Left renal cortex interstitium (tissue), 4 donors: ENCODE measurements around the gene UBL7. TPM values are rescaled to one million over a fixed set of nuclear protein-coding genes. Genes with fewer than 3 reads are reported as not detected.

ENCODE experiments used
- DNase-seq, 4 donors: peaks; one replicate each; pipeline ENCODE4 v3.0.0-alpha.2; 2013; ENCODE audit warnings: low read depth in 4 of 4, low spot score in 2 of 4, missing footprints in 1 of 4
- polyA plus RNA-seq, 4 donors: library from polyadenylated mRNA; unstranded; fragments of 120-200 nt; gene quantifications; one replicate each; pipeline ENCODE4 v1.2.1, GENCODE V29; 2013; ENCODE audit not compliant: insufficient read length in 4 of 4

UBL7 gene
- polyA plus RNA-seq, 4 donors = 60.1 to 83.3 (median 64.6) TPM

DNA sequence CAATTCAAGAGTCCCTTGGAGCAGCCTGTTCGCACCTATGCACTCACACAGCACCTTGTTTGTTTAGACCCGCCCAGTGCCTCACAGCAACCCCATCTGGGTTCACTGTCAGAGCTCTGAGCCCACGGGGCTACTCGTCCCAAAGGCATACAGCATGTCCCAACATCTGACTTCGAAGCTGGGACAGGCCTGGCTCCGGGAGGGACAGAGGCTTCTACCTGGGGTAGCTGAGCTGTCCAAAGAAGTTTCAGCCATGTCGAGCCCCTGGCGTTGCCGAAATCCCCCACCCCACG is 64.9 kb downstream of the UBL7 start:
- DNase-seq = no peak

Other genes with a start within 250 kb of the UBL7 start
- 10 to 100 TPM in 1 of 4 donors, 1 to 10 TPM in 3; 4.8 to 10.4 (median 6.4) TPM for gene CCDC33, start 224.8 kb downstream of the UBL7 start, polyA plus RNA-seq
- gene CYP11A1, start 93.5 kb downstream of the UBL7 start, polyA plus RNA-seq = 1 to 10 TPM; 1.2 to 1.9 (median 1.6) TPM
- gene SEMA7A, start 27.2 kb downstream of the UBL7 start, polyA plus RNA-seq = 1 to 10 TPM; 5.3 to 7.3 (median 7.2) TPM
- 10 to 100 TPM in 3 of 4 donors, 1 to 10 TPM in 1; 9.6 to 20.4 (median 15.3) TPM for gene ARID3B, start 80.1 kb upstream of the UBL7 start, polyA plus RNA-seq
- 10 to 100 TPM; 54.4 to 84.9 (median 76.3) TPM for gene CLK3, start 154.7 kb upstream of the UBL7 start, polyA plus RNA-seq
- 10 to 100 TPM; 37.5 to 43.0 (median 40.6) TPM for gene EDC3, start 234.9 kb upstream of the UBL7 start, polyA plus RNA-seq